OCI-LY1 (cell line): ENCODE data around the gene CTNNA3.

ENCODE experiments used
- H2AFZ ChIP-seq: fragments of 200-600 bp; sonication (generic), shearing (Covaris generic); 2 replicates; pipeline ENCODE4 v1.6.0; 2014; ENCODE audit warnings: antibody characterized with exemption, mild to moderate bottlenecking, low read length
- H3F3A ChIP-seq: fragments of 200-600 bp; sonication (generic), shearing (Covaris generic); 2 replicates; pipeline ENCODE4 v1.6.0; 2014; ENCODE audit warnings: mild to moderate bottlenecking, antibody characterized with exemption, low read length, moderate library complexity; ENCODE audit not compliant: insufficient read depth
- H3K27ac ChIP-seq: fragments of 200-600 bp; sonication (generic); 2 replicates; pipeline ENCODE4 v1.5.1; 2014; ENCODE audit warnings: low read length, mixed run types, mild to moderate bottlenecking, low read depth; ENCODE audit not compliant: poor library complexity, severe bottlenecking
- H3K27me3 ChIP-seq: fragments of 200-600 bp; sonication (generic); 2 replicates; pipeline ENCODE4 v1.6.0; 2014; ENCODE audit warnings: antibody characterized with exemption, mild to moderate bottlenecking, low read length, moderate library complexity; ENCODE audit not compliant: insufficient read depth
- H3K36me3 ChIP-seq: fragments of 200-600 bp; sonication (generic); 2 replicates; pipeline ENCODE4 v1.6.1; 2014; ENCODE audit warnings: mild to moderate bottlenecking, antibody characterized with exemption, low read length, moderate library complexity, mixed read lengths; ENCODE audit not compliant: insufficient read depth
- H3K4me1 ChIP-seq: fragments of 200-600 bp; sonication (generic); 2 replicates; pipeline ENCODE4 v1.5.1; 2014; ENCODE audit warnings: mild to moderate bottlenecking, low read length, moderate library complexity; ENCODE audit not compliant: insufficient read depth, severe bottlenecking
- H3K4me2 ChIP-seq: fragments of 200-600 bp; sonication (generic), shearing (Covaris generic); 2 replicates; pipeline ENCODE4 v1.6.1; 2014; ENCODE audit warnings: low read length
- H3K4me3 ChIP-seq: fragments of 200-600 bp; sonication (generic); 2 replicates; pipeline ENCODE4 v1.5.1; 2014; ENCODE audit warnings: low read length, low read depth, mild to moderate bottlenecking, mixed read lengths; ENCODE audit not compliant: poor library complexity, severe bottlenecking
- H3K79me2 ChIP-seq: fragments of 200-600 bp; shearing (Covaris generic); 2 replicates; pipeline ENCODE4 v1.6.1; 2016; ENCODE audit warnings: mixed run types, low read length, mixed read lengths; ENCODE audit not compliant: insufficient read depth
- H3K9ac ChIP-seq: fragments of 200-600 bp; sonication (generic), shearing (Covaris generic); 2 replicates; pipeline ENCODE4 v1.6.1; 2014; ENCODE audit warnings: mild to moderate bottlenecking, low read length, mixed read lengths
- H3K9me2 ChIP-seq: fragments of 200-600 bp; sonication (generic), shearing (Covaris generic); 2 replicates; pipeline ENCODE4 v1.6.1; 2014; ENCODE audit warnings: low read depth, mild to moderate bottlenecking, low read length, mixed read lengths
- H3K9me3 ChIP-seq: fragments of 200-600 bp; shearing (Covaris generic); 2 replicates; pipeline ENCODE4 v1.6.1; 2014; ENCODE audit warnings: low read length, mixed read lengths
- H4K20me1 ChIP-seq: fragments of 200-600 bp; sonication (generic), shearing (Covaris generic); 2 replicates; pipeline ENCODE4 v1.6.0; 2016; ENCODE audit warnings: mild to moderate bottlenecking, low read length; ENCODE audit not compliant: insufficient read depth
- CTCF ChIP-seq: fragments of 200-600 bp; sonication (generic), shearing (Covaris generic); IDR thresholded peaks from 2 replicates; pipeline ENCODE4 v1.5.1; 2017; ENCODE audit warnings: mild to moderate bottlenecking, antibody characterized with exemption, low read length, moderate library complexity, mixed read lengths
- EZH2 ChIP-seq: fragments of 200-600 bp; sonication (generic), shearing (Covaris generic); IDR thresholded peaks from 2 replicates; pipeline ENCODE4 v1.8.0; 2017; ENCODE audit warnings: borderline replicate concordance, mixed run types, mild to moderate bottlenecking, antibody characterized with exemption, low read length, moderate library complexity, mixed read lengths

Gene CTNNA3

GRCh38 chr10:67650558-67650957, 45.4 kb downstream of the CTNNA3 start:
- Histone ChIP-seq H3K9me3 (no peaks in the 10 kb centered on the region), H3K4me2 (no peak overlapping the region), H3K79me2 (no peaks in the 10 kb centered on the region), H3K27ac (no peak overlapping the region), H3K4me1 (no peaks in the 10 kb centered on the region), H4K20me1 (no peaks in the 10 kb centered on the region), H3K4me3 (no peak overlapping the region), H3F3A (no peaks in the 10 kb centered on the region), H3K9me2 (no peaks in the 10 kb centered on the region), H2AFZ (no peak overlapping the region), H3K9ac (no peak overlapping the region), H3K27me3 (no peaks in the 10 kb centered on the region), H3K36me3 (no peaks in the 10 kb centered on the region)
- TF ChIP-seq EZH2 (no peak), CTCF (no peak)

- no peak for TF ChIP-seq CTCF
- no peak for TF ChIP-seq EZH2
- H3K4me1 ChIP-seq, result no peaks in the 10 kb centered on the region
- no peak overlapping the region for H3K27ac ChIP-seq
- no peak overlapping the region for H3K9ac ChIP-seq
- H3K4me2 ChIP-seq, result no peak overlapping the region
- no peaks in the 10 kb centered on the region for H3K27me3 ChIP-seq
- H2AFZ ChIP-seq, result no peak overlapping the region
- no peak overlapping the region for H3K4me3 ChIP-seq
- no peaks in the 10 kb centered on the region for H3K9me2 ChIP-seq
- no peaks in the 10 kb centered on the region for H3K36me3 ChIP-seq
- no peaks in the 10 kb centered on the region for H3K79me2 ChIP-seq
- H3F3A ChIP-seq, result no peaks in the 10 kb centered on the region
- H3K9me3 ChIP-seq, result no peaks in the 10 kb centered on the region
- no peaks in the 10 kb centered on the region for H4K20me1 ChIP-seq
Observed at GRCh38 chr10:67648613-67649229, 47.3 kb downstream of the CTNNA3 start.

GRCh38 chr10:67630904-67631303, 65.1 kb downstream of the CTNNA3 start:
- no peak overlapping the region for H3K4me3 ChIP-seq
- no peak overlapping the region for H2AFZ ChIP-seq
- no peaks in the 10 kb centered on the region for H3K36me3 ChIP-seq
- H3K79me2 ChIP-seq, result no peaks in the 10 kb centered on the region
- H4K20me1 ChIP-seq, result no peaks in the 10 kb centered on the region
- H3K4me1 ChIP-seq, result no peaks in the 10 kb centered on the region
- no peak overlapping the region for H3K9ac ChIP-seq
- no peaks in the 10 kb centered on the region for H3F3A ChIP-seq
- H3K9me3 ChIP-seq, result no peaks in the 10 kb centered on the region
- no peaks in the 10 kb centered on the region for H3K27me3 ChIP-seq
- H3K9me2 ChIP-seq, result no peaks in the 10 kb centered on the region
- no peak overlapping the region for H3K27ac ChIP-seq
- no peak for TF ChIP-seq EZH2
- TF ChIP-seq CTCF, result no peak
- H3K4me2 ChIP-seq, result no peak overlapping the region
